K562 (cell line): Measurements from ENCODE around the gene PWWP2A. TPM values are rescaled to one million over a fixed set of nuclear protein-coding genes. Genes with fewer than 3 reads are reported as not detected.

Experiments
- ATAC-seq: fragments of 200-7000 bp; cut with Tn5 transposase; 3 replicates; pipeline ENCODE4 v1.9.1; 2020; ENCODE audit warnings: moderate library complexity
- BruUV-seq: library from RNA; stranded (reverse); fragments of 400-500 nt; replicated peaks from 2 replicates; lab custom pipeline; 2021; lab: Mats Ljungman, UMichigan
- CTCF ChIA-PET: fragments of 300-600 bp; formaldehyde crosslinking; extraction: SDS; loops from one replicate; lab custom pipeline; 2021; ENCODE audit warnings: low intra/inter-chr PET ratio; lab: Yijun Ruan, JAX
- POLR2A ChIA-PET: fragments of 300-600, 350-650 bp; sonication (Branson Sonifier 250); formaldehyde crosslinking; extraction: SDS; loops from one replicate; lab custom pipeline; 2021; ENCODE audit warnings: antibody characterized with exemption, inconsistent platforms; lab: Yijun Ruan, JAX
- DNase-seq, 4 experiments: peaks; one replicate each; pipeline versions ENCODE4 v3.0.0 to v3.0.0-alpha.2; 2011 to 2018; ENCODE audit warnings: low spot score in 3 of 4, mixed read lengths in 3 of 4; ENCODE audit errors: extremely low read depth in 1 of 4
- FAIRE-seq: peaks from 2 replicates; lab custom pipeline; 2011; peaks lifted over from hg19 to GRCh38; lab: Jason Lieb, UNC
- H2AFZ ChIP-seq: 2 replicates; pipeline ENCODE4 v1.6.0; 2011; ENCODE audit warnings: low read depth, low read length, control low read depth, inconsistent platforms
- H3K27ac ChIP-seq: fragments of 200-600 bp; 3 replicates; pipeline ENCODE4 v1.8.0; 2011; ENCODE audit warnings: low read depth, mild to moderate bottlenecking, control low read depth, inconsistent platforms, low read length, moderate library complexity, mixed read lengths; ENCODE audit errors: extremely low read depth
- H3K27me3 ChIP-seq, 2 experiments: fragments of 300-600 bp in 1 of 2; 2 replicates in 1 of 2; 3 replicates in 1 of 2; pipeline versions ENCODE4 v1.6.0 to v1.8.0; 2011; ENCODE audit warnings: inconsistent platforms in 2 of 2, low read length in 2 of 2, mild to moderate bottlenecking in 1 of 2, mixed read lengths in 1 of 2, moderate library complexity in 1 of 2; ENCODE audit not compliant: control insufficient read depth in 2 of 2, insufficient read depth in 2 of 2
- H3K36me3 ChIP-seq: fragments of 300-600 bp; 3 replicates; pipeline ENCODE4 v1.8.0; 2011; ENCODE audit warnings: mild to moderate bottlenecking, low read length, inconsistent platforms; ENCODE audit not compliant: control insufficient read depth, insufficient read depth
- H3K4me1 ChIP-seq, 2 experiments: fragments of 200-600 bp in 1 of 2; replicated peaks in 1 of 2; 2 replicates in 1 of 2; 3 replicates in 1 of 2; pipeline versions ENCODE4 v1.5.1 to v1.8.0; 2011; ENCODE audit warnings: inconsistent platforms in 2 of 2, low read length in 2 of 2, mild to moderate bottlenecking in 1 of 2, mixed read lengths in 1 of 2, moderate library complexity in 1 of 2; ENCODE audit not compliant: control insufficient read depth in 2 of 2, insufficient read depth in 2 of 2
- H3K4me2 ChIP-seq: 2 replicates; pipeline ENCODE4 v1.6.1; 2011; ENCODE audit warnings: low read length, control low read depth, inconsistent platforms, mixed read lengths; ENCODE audit not compliant: insufficient read depth
- H3K4me3 ChIP-seq: fragments of 200-600 bp; sonication (generic), shearing (Covaris generic); 2 replicates; pipeline ENCODE4 v1.5.1; 2016; ENCODE audit warnings: control low read depth, inconsistent platforms
- H3K79me2 ChIP-seq: fragments of 200-600 bp; 3 replicates; pipeline ENCODE4 v1.8.0; 2011; ENCODE audit warnings: low read length, inconsistent platforms; ENCODE audit not compliant: control insufficient read depth, insufficient read depth
- H3K9ac ChIP-seq, 2 experiments: 2 replicates each; pipeline versions ENCODE4 v1.6.0 to v1.6.1; 2011; ENCODE audit warnings: low read depth in 2 of 2, low read length in 2 of 2, control low read depth in 1 of 2, inconsistent platforms in 1 of 2, mild to moderate bottlenecking in 1 of 2, mixed read lengths in 1 of 2; ENCODE audit not compliant: insufficient read depth in 1 of 2
- H3K9me1 ChIP-seq: one replicate; pipeline ENCODE4 v1.6.0; 2011; ENCODE audit warnings: inconsistent platforms, mild to moderate bottlenecking, low read length, moderate library complexity; ENCODE audit not compliant: control insufficient read depth, insufficient read depth
- H3K9me3 ChIP-seq: replicated peaks from 2 replicates; pipeline ENCODE4 v1.5.1; 2011; ENCODE audit warnings: low read depth, low read length, inconsistent platforms; ENCODE audit not compliant: control insufficient read depth, insufficient read depth
- H4K20me1 ChIP-seq: replicated peaks from 2 replicates; pipeline ENCODE4 v1.6.1; 2011; ENCODE audit warnings: low read length, inconsistent platforms, mixed read lengths; ENCODE audit not compliant: control insufficient read depth, insufficient read depth
- BRF1 ChIP-seq: IDR thresholded peaks from 3 replicates; pipeline ENCODE4 v1.6.1; 2011; ENCODE audit warnings: borderline replicate concordance, mild to moderate bottlenecking; ENCODE audit not compliant: insufficient read length; ENCODE audit errors: extremely low read depth
- CAMTA2 ChIP-seq: fragments of 250-450 bp; sonication (Bioruptor Pico); conservative IDR thresholded peaks from 2 replicates; pipeline ENCODE4 v1.5.1; 2022
- CHD4 ChIP-seq: fragments of 200-600 bp; sonication (generic); IDR thresholded peaks from 3 replicates; pipeline ENCODE4 v1.6.1; 2012; ENCODE audit warnings: low read depth, mild to moderate bottlenecking, mixed read lengths, low read length, inconsistent platforms; ENCODE audit not compliant: insufficient read depth, insufficient replicate concordance, poor library complexity, severe bottlenecking
- COPS2 ChIP-seq: fragments of 450-650 bp; conservative IDR thresholded peaks from 2 replicates; pipeline ENCODE4 v1.6.1; 2016; ENCODE audit warnings: mild to moderate bottlenecking, moderate library complexity
- E2F6 ChIP-seq, 2 experiments: IDR thresholded peaks; 2 replicates each; pipeline ENCODE4 v1.6.1; 2011; ENCODE audit warnings: borderline replicate concordance in 1 of 2, control low read depth in 1 of 2, low read depth in 1 of 2, low read length in 1 of 2, mild to moderate bottlenecking in 1 of 2, mixed read lengths in 1 of 2, moderate library complexity in 1 of 2; ENCODE audit not compliant: insufficient read depth in 1 of 2, insufficient read length in 1 of 2, poor library complexity in 1 of 2, severe bottlenecking in 1 of 2; ENCODE audit errors: extremely low read depth in 1 of 2
- MCM3 ChIP-seq: fragments of 450-650 bp; IDR thresholded peaks from 2 replicates; pipeline ENCODE4 v1.6.1; 2016
- POU5F1 ChIP-seq: fragments of 150-350 bp; IDR thresholded peaks from 2 replicates; pipeline ENCODE4 v1.6.1; 2014; ENCODE audit warnings: borderline replicate concordance, low read length, low read depth, mild to moderate bottlenecking; ENCODE audit not compliant: partially characterized antibody
- TBL1XR1 ChIP-seq, 2 experiments: IDR thresholded peaks; 2 replicates each; pipeline ENCODE4 v1.6.1; 2012; ENCODE audit warnings: improper control_type of control experiment in 2 of 2, low read length in 2 of 2, mild to moderate bottlenecking in 1 of 2
- TBP ChIP-seq: optimal IDR thresholded peaks from 2 replicates; pipeline ENCODE3; 2011; ENCODE audit warnings: low read depth, low read length, improper control_type of control experiment
- THAP12 ChIP-seq: fragments of 250-450 bp; sonication (Bioruptor Pico); IDR thresholded peaks from 2 replicates; pipeline ENCODE4 v1.9.0; 2021; ENCODE audit warnings: mild to moderate bottlenecking, inconsistent platforms
- TRIM25 ChIP-seq: fragments of 450-650 bp; IDR thresholded peaks from 2 replicates; pipeline ENCODE4 v1.7.0; 2016; ENCODE audit warnings: borderline replicate concordance
- ZBTB34 ChIP-seq: fragments of 250-450 bp; sonication (Bioruptor Pico); IDR thresholded peaks from 2 replicates; pipeline ENCODE4 v1.8.0; 2021; ENCODE audit warnings: mild to moderate bottlenecking, moderate library complexity
- ZNF3 ChIP-seq: fragments of 250-450 bp; sonication (Bioruptor Pico); IDR thresholded peaks from 2 replicates; pipeline ENCODE4 v1.5.0; 2021; ENCODE audit warnings: mild to moderate bottlenecking, moderate library complexity
- WGBS: fragments of 100-300 bp; shearing (Covaris generic); methylation state at CpG from one replicate; pipeline ENCODE4 v1.1.6; 2016; ENCODE audit warnings: low coverage, mixed read lengths; ENCODE audit not compliant: insufficient coverage; ENCODE audit errors: missing lambda C conversion rate; 5-methylcytosine and 5-hydroxymethylcytosine counted together
- in situ Hi-C: fragments of 300-500 bp; cut with MboI; formaldehyde crosslinking; loops from 4 replicates; pipeline ENCODE4 v1.15.0; 2018; ENCODE audit warnings: inconsistent platforms, mixed read lengths
- intact Hi-C: fragments of 100-400 bp; cut with micrococcal nuclease; formaldehyde crosslinking; loops from 2 replicates; pipeline ENCODE4 v1.14.2; 2022
- polyA plus RNA-seq, 8 experiments: library from polyadenylated mRNA; depleted of rRNA in 4 of 8; stranded (reverse) in 5 of 8; unstranded in 3 of 8; fragments of >200 nt; fragmentation: Nextera tagmentation in 2 of 8; fragmentation: Illumina TruSeq in 1 of 8; extraction: Ambion mirVana in 2 of 8; extraction: Trizol in 1 of 8; gene quantifications; 2 replicates each; pipeline versions ENCODE4 v1.2.1 to v1.2.3, GENCODE V29; 2011 to 2014; ENCODE audit warnings: inconsistent platforms in 1 of 8, missing spikeins in 1 of 8
- total RNA-seq, 7 experiments: library from RNA; depleted of rRNA in 6 of 7; stranded (reverse); fragments of >200 nt in 6 of 7; fragmentation: Illumina TruSeq in 2 of 7; extraction: Trizol in 2 of 7; gene quantifications; 2 replicates each; pipeline versions ENCODE4 v1.2.1 to v1.2.3, GENCODE V29; 2011 to 2021; ENCODE audit warnings: low replicate concordance in 1 of 7

The PWWP2A gene
- total and polyA plus RNA-seq, 9 of the 15 experiments (the other 6 are each of a cell fraction or from before 2014, with no cell fraction given) = 2.7 to 26.3 (median 14.6) TPM

GRCh38 chr5:160118349-160119141 lies 705 bp downstream of the PWWP2A start:
- WGBS = 1% methylated on average over 25 of the region's 79 CpGs
- peak; percentile 47 to 70 (median 64) for DNase-seq
- no peak for TF ChIP-seq CHD4
- TF ChIP-seq BRF1 = no peak
- peak; percentile 31 for TF ChIP-seq TBP
- TF ChIP-seq ZBTB34 (CRISPR knock-in tag) = no peak
- no peak for TF ChIP-seq COPS2
- no peak for TF ChIP-seq MCM3
- no peak for TF ChIP-seq POU5F1
- no peak for TF ChIP-seq CAMTA2 (CRISPR knock-in tag)
- no peak for TF ChIP-seq TBL1XR1 (IDR thresholded peaks at IDR 0.05; ENCODE audit: low read length in 2 of 2)
- TF ChIP-seq E2F6 (IDR thresholded peaks at IDR 0.05; ENCODE audit: borderline replicate concordance in 1 of 2, extremely low read depth in 1 of 2, insufficient read depth in 1 of 2, insufficient read length in 1 of 2, low read depth in 1 of 2, low read length in 1 of 2, poor library complexity in 1 of 2, severe bottlenecking in 1 of 2) = peak in 1 of 2 experiments; percentile 43
- TF ChIP-seq TRIM25 = no peak
- no peak for TF ChIP-seq THAP12 (CRISPR knock-in tag)
- no peak for TF ChIP-seq ZNF3 (CRISPR knock-in tag)

More at GRCh38 chr5:160118349-160119141, 705 bp downstream of the PWWP2A start:
- peak; percentile 48 for ATAC-seq
- Histone ChIP-seq H3K9me1 (no peaks in the 10 kb centered on the region), H3K36me3 (peaks cover 22% of the 10 kb centered on the region; the same call in 2 of the 3 replicates), H2AFZ (peak overlapping the region; percentile 94), H4K20me1 (no peaks in the 10 kb centered on the region), H3K9me3 (no peaks in the 10 kb centered on the region), H3K4me2 (peak overlapping the region; percentile 85), H3K4me1 (peaks cover 0 to 9% of the 10 kb centered on the region in 2 experiments; a peak in 3 of 5 replicates), H3K27me3 (no peaks in the 10 kb centered on the region), H3K9ac (peak overlapping the region; percentile 88 to 99), H3K79me2 (peaks cover 17% of the 10 kb centered on the region), H3K4me3 (peak overlapping the region; percentile 100), H3K27ac (peak overlapping the region; percentile 82)
- ChIA-PET CTCF (no interaction called here), POLR2A (interaction anchor here (0.7 to 1.2 kb wide), 7 partner anchors 9 to 303 kb away, joined by 3 to 5 read pairs (median 3); partner anchors contain the start of gene PTTG1)
- no peak for FAIRE-seq
- intact Hi-C loops (loop anchor here (1.0 kb wide), 1 partner anchor 37 kb away; no protein-coding TSS in a partner anchor), in situ Hi-C loops (no loop called here)
- BruUV-seq = no TSS peak
